Esophagus muscularis mucosa (tissue), 4 donors: ENCODE results near the gene EMILIN1.

Source experiments
- EP300 ChIP-seq: sonication (generic); formaldehyde crosslinking; IDR thresholded peaks from one replicate; pipeline ENCODE4 v1.6.1; 2017; ENCODE audit warnings: antibody characterized with exemption
- POLR2A ChIP-seq: fragments of 450-650 bp; IDR thresholded peaks from one replicate; pipeline ENCODE4 v1.6.1; 2017; ENCODE audit warnings: antibody characterized with exemption, moderate library complexity, mild to moderate bottlenecking, low read depth
- POLR2AphosphoS5 ChIP-seq, 2 donors: sonication (generic); formaldehyde crosslinking; IDR thresholded peaks; one replicate each; pipeline ENCODE4 v1.6.1; 2017; ENCODE audit warnings: antibody characterized with exemption in 2 of 2
- TF ChIP-seq, protein P1 (sequence below), 3 experiments: fragments of 200-600 bp in 2 of 3; fragments of 450-650 bp in 1 of 3; sonication (generic) in 2 of 3; IDR thresholded peaks; one replicate each; pipeline ENCODE4 v1.5.1; 2017 to 2019; ENCODE audit warnings: antibody characterized with exemption in 3 of 3, mild to moderate bottlenecking in 2 of 3, moderate library complexity in 1 of 3

DNA sequence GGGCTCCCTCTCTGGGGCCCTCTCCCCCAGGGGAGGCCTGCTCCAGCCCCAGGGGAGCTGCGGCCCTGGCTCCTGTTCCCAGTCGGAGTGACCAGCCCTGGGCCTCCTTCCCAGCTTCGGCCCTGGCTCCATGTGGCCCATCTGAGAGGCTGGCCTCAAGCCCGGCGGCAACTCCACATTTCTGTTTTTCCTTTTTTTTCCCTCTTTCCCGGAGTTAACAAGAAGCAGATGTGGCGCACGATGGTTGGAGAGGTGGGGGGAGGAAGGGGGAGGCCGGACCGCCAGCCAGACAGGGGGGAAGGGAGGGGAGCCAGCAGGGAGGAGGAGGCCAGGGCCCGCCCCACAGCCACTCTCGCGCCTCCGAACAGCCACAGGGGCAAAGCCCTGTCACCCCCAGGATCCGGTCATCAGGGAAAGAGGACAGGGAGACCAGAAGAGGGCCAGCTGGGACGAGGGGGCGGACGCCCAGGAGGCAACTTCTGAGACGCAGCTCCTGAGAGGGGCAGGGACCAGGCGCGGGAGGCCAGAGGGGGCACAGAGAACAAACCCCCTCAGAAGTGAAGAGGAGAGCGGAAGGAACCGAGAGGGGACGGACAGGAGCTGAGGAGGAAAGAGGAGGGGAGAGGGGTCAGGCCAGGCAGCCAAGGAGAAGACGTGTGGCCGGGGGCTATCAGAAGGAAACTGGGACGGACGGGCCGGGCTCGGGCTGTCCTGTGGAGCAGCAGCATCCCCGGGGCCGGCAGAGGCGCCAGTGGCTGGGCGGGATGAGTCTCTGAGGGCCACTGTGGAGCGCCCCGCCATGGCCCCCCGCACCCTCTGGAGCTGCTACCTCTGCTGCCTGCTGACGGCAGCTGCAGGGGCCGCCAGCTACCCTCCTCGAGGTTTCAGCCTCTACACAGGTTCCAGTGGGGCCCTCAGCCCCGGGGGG lies at the start of gene EMILIN1:
- TF ChIP-seq POLR2A (no peak), EP300 (no peak), POLR2AphosphoS5 (IDR thresholded peaks at IDR 0.05) (peak; percentile 76 to 83)
- TF ChIP-seq, protein P1, sequence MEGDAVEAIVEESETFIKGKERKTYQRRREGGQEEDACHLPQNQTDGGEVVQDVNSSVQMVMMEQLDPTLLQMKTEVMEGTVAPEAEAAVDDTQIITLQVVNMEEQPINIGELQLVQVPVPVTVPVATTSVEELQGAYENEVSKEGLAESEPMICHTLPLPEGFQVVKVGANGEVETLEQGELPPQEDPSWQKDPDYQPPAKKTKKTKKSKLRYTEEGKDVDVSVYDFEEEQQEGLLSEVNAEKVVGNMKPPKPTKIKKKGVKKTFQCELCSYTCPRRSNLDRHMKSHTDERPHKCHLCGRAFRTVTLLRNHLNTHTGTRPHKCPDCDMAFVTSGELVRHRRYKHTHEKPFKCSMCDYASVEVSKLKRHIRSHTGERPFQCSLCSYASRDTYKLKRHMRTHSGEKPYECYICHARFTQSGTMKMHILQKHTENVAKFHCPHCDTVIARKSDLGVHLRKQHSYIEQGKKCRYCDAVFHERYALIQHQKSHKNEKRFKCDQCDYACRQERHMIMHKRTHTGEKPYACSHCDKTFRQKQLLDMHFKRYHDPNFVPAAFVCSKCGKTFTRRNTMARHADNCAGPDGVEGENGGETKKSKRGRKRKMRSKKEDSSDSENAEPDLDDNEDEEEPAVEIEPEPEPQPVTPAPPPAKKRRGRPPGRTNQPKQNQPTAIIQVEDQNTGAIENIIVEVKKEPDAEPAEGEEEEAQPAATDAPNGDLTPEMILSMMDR (IDR thresholded peaks at IDR 0.05) = peak in 1 of 3 experiments; percentile 18
